GM18861 (cell line): ENCODE measurements around the gene C21orf91.
A peak's percentile ranks its signal among the peaks of the same experiment; 100 is the strongest.
"Not testable (repeated sequence)": the region's sequence is repeated elsewhere in the genome, so short reads cannot be mapped to it uniquely, and the experiment has no call there.

Experiments
- ATAC-seq: cut with Tn5 transposase; IDR thresholded peaks from one replicate; pipeline ENCODE4 v1.9.1; 2021; ENCODE audit not compliant: unreplicated experiment

The C21orf91 gene

GRCh38 chr21:17779496-17779895 is 39.7 kb downstream of the C21orf91 start:
- ATAC-seq: no peak

GRCh38 chr21:17777072-17777765 is 41.9 kb downstream of the C21orf91 start:
- ATAC-seq: no peak

- ATAC-seq: peak; percentile 62
Measured at GRCh38 chr21:17775431-17776126, 43.6 kb downstream of the C21orf91 start.

- ATAC-seq: not testable (repeated sequence)
Measured at GRCh38 chr21:17775021-17775420, 44.1 kb downstream of the C21orf91 start.

GRCh38 chr21:17769447-17769845 is 49.7 kb downstream of the C21orf91 start:
- ATAC-seq: no peak

GRCh38 chr21:17768840-17769446 is 50.2 kb downstream of the C21orf91 start:
- no peak for ATAC-seq

- ATAC-seq: no peak
Measured at GRCh38 chr21:17765207-17765606, 53.9 kb downstream of the C21orf91 start.

DNA sequence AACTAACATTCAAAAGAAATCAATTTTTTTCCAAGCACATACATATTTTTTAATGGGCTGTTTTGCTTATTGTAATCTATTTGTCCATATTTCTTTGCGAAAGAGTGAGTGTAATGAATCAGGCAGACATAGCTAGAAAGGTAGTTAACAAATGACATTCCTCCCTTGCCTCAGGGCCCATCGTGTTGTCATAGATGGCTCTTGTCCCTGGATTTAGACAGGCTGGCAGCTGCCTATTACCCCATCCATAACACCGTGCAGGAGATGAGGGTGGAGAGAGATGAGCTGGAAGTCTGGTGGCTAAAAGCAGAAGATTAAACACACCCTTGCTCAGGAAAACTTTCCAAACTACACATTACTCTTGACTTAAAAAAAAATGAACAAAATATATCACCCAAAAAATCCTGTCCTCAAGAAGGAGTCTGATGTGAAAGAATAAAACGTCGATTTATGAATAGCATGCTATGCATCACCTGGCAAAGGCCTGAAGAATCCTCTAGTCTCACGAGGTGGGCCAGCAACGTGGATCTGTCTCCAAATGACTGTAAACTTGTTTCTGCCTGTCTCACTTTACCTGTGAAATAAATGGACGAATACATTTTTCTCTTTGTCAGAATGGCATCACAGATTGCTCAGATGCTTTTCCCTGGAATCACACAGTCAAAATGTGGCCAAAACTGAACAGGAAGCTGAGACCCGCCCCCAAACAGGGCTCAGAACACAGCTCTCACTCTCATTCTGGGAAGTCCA is 55.7 kb downstream of the C21orf91 start:
- ATAC-seq: no peak

DNA sequence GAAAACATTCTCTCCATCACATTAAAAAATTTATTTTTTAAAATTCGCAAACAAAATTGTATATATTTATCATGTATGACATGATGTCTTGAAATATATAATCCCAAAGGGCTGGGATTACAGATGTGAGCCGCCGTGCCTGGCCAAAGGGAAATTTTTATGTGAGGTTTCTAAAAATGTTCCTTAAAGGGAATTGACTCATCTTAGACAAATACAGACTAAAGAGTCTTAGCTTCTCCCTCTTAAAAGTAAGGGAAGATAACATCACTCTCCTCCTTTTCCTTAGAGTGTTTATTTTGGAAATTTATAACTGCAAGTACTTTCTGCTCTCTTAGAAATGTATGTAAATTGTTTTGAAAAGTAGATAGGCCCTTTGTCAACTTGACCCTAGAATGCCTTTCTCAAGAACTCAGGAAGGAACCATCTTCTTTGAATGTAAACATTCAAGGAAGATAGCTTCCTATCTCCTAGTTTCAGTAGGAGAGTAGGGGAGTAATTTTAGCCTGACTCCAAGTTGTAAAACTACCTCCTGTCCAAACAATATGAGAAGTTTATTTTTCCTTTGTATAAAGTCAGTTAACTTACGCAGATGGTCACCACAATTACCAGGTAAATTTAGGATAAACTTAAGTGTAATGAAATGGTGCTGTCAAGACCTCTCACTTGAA is 59.5 kb downstream of the C21orf91 start:
- no peak for ATAC-seq

DNA sequence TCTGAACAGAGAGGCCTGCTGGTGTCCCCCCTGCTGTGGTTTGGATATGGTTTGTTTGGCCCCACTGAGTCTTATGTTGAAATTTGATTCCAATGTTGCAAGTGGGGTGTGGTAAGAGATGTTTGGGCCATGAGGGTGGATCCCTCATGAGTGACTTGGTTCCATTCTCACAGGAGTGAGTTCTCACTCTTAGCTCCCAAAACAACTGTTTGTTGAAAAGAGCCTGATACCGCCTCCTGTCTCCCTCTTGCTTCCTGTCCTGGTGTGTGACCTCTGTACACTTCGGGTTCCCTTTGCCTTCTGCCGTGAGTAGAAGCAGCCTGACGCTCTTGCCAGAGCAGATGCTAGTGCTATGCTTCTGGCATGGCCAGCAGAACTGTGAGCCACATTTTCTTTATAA is 60.5 kb downstream of the C21orf91 start:
- no peak for ATAC-seq

- no peak for ATAC-seq
Measured at GRCh38 chr21:17757671-17758070, 61.5 kb downstream of the C21orf91 start.

- ATAC-seq: no peak
Measured at GRCh38 chr21:17753736-17754135, 65.4 kb downstream of the C21orf91 start.

DNA sequence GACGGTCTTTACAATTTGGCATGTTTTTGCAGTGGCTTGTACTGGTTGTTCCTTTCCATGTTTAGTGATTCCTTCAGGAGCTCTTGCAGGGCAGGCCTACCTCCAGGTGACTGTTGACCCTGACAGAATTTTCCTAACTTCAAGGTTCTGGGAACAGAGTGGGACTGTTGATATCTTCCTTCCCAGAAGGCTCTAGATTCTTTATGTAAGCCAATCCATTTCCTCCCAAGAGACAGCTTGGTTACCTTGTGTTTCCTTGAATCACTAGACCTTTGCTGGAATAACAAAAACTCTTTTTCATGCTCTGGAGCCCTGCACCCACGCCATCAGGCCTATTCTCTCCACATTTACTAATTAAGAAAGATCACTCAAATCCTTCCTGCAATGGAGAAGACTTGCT is 67.0 kb downstream of the C21orf91 start:
- no peak for ATAC-seq

DNA sequence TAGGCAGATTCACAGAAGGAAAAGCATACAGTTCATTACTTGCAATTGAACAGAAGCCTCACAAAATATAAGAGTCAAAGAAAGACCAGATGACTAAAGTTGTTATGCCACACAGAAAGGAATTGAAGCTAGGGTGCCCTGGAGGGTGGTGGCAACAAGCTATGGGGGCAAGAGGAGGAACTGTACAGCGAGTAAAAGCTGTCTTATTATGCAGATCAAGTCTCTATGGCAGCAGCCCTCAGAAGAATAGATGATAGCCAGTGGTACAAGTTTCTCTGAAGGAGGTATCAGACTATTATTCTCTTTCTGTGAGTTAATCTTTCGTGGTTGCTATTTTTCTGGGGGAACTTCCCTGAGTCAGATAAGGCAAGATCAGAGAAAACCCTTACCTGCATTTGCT is 72.2 kb downstream of the C21orf91 start:
- ATAC-seq: no peak

GRCh38 chr21:17745086-17745485 is 74.1 kb downstream of the C21orf91 start:
- ATAC-seq: no peak

DNA sequence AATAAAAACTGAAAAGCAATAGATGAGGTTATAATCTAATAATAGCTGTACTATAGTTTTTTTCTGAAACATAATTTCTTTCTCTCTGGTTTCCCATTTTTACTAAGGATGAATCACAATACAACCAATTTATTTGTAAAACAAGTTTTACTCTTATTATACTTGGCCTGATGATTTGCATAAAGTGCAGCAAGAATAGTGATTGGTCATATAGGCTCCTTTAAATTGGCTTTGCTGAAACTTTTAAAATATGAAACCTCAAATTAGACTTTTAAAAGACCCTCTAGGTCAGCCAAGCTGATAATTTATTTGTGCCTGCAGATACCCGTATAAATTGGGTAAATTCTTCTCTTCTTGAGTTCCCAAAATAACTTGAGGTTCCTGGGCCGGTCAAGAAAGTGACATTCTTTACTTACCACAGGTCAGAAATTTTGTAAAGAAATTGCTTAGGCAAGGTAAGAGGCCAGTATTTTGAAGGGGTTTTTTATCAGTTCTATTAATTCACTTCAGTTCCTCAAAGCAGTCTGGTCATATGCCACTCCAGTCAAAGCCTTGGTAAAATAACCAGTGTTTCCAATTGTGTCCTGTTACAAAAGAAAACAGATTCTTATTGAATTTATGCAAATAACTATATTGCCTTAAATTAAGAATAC is 76.1 kb downstream of the C21orf91 start:
- ATAC-seq: no peak

DNA sequence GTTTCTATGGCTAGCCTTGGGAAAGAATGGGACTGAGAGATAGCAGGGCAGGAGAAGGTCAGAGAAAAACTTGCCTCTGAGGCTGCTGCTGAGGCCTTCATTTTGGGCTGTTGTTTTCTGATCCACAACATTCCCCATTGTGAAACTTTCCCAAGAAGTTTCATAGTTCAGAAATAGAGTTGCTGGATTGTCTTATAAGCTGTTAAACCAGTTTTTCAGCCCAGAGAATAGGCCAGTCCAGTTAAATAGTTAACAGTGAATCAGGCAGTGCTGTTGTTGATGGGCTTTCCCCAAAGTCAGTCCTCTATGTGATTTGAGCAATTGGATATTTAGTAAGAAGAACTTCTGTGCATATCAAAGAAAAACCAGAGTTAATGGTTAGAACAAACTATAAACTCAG is 77.0 kb downstream of the C21orf91 start:
- ATAC-seq: no peak
